ENCODE data around the gene ANGEL2.
"Not testable (repeated sequence)": the region's sequence is repeated elsewhere in the genome, so short reads cannot be mapped to it uniquely, and the experiment has no call there.

The ANGEL2 gene

DNA sequence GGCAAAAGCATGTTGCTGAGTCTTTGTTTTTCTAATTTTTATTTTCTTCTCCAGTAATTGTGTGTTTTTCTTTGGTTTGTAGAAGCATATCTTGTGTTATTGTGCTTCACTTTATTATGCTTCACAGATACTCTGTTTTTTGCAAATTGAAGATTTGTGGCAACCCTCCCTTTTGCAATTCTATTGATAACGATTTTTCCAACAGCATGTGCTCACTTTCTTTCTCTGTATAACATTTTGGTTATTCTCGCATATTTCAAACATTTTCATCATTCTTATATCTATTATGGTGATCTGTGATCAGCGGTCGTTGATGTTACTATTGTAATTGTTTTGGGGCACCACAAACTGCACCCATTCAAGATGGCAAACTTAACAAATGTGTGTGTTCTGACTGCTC lies 3.8 kb upstream of the ANGEL2 start:
- no peak for DNase-seq (ENCODE audit: low read depth)

DNA sequence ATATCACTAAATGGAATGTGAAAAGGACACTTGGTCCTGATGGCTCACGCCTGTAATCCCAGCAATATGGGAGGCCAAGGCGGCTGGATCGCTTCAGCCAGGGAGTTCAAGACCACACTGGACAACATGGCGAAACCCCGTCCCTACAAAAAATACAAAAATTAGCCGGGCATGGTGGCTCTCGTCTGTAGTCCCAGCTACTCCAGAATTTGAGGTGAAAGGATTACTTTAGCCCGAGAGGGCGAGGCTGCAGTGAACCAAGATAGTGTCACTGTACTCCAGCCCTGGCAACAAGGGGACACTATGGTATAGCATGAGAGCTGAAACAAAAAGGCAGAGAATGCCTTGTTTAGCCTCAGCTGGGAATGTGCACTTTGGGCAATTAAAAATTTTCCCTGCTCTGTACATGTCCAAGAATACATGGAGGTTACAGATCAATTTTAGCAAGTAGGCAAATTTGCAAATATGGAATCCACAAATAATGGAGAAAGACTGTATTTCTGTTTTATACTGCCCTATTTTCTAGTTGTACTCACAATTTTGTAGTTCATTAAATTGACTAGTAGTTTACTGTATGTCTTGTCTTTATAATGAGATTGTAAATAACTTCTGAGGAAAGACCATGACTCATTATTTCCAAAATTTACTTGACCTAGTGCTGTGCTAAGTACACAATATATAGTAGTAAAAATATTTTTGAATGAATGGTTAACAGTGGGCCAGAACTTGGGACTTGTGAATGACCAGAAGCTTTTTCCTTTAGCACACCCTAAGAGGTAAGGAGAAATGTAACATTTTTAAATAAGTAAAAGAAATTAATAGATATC lies 2.0 kb upstream of the ANGEL2 start:
- peak; percentile 7 for DNase-seq (ENCODE audit: low read depth)

DNA sequence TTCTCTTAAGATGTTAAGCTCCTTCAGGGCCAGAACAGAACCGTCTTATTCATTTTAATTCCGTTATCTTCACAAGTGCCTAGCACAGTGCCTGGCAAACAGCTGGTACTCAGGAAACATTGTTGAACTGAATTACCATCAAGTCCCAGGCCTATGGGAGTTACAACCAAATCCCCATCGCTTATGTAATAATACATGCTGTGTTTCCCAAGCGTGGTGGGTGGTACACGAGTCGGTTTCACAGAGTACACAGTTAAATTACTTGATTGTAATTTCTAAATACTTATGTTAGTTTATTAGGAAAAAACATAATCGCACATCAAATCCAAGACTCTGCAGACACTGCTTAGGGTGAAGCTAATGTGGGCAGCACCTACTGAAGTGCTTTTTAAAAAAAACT lies 1.0 kb downstream of the ANGEL2 start:
- peak; percentile 47 for DNase-seq (ENCODE audit: low read depth)

DNA sequence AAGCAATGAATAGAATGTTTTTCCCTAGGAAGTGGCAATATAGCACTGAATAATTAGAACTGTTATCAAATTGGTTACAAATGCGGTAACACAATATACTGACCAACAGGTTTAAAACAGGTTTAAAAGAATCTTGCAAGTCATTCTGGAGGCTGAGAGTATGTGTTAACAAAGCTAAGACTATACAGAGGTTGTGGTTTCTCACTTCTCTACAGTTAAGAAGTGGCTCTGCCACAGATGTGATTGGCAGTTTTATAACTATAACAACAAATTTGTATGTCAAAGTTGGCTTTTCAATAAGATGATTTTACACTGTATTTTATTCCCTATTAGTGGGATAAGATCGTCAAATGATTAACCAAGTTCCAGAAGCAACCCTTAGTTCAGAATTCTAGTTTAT lies 7.1 kb downstream of the ANGEL2 start:
- DNase-seq (ENCODE audit: low read depth): no peak

DNA sequence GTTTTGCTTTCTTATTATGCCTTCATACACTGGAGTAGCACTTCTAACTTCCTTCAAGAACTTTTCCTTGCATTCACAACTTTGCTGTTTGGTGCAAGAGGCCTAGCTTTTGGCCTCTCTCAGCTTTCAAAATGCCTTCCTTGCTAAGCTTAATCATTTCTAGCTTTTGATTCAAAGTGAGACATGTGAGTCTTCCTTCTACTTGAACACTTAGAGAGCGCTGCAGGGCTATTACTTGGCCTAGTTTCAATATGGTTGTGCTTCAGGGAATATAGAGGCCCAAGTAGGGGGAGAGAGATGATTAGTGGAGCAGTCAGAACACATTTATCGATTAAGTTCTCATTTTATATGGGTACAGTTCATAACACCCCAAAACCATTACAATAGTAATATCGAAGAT lies 12.4 kb downstream of the ANGEL2 start:
- no peak for DNase-seq (ENCODE audit: low read depth)

DNA sequence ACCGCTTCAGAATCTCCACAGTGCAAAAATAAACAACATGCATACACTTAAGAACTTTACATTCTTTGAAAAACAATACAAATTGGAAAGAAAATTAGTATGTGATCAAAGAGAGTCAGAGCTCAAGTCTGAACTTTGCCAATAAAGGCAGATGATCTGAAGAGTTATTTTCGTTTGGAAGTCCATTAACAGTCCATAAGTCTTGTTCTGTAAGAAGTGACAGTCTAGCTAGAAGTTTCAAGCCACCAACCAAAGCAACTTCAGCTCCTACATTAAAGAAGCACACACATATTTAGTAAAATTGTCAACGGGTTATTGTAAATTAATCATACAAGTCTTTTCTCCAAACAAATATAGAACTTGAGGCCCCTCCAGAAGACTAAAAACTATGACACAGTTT lies 20.7 kb downstream of the ANGEL2 start:
- no peak for DNase-seq (ENCODE audit: low read depth)

DNA sequence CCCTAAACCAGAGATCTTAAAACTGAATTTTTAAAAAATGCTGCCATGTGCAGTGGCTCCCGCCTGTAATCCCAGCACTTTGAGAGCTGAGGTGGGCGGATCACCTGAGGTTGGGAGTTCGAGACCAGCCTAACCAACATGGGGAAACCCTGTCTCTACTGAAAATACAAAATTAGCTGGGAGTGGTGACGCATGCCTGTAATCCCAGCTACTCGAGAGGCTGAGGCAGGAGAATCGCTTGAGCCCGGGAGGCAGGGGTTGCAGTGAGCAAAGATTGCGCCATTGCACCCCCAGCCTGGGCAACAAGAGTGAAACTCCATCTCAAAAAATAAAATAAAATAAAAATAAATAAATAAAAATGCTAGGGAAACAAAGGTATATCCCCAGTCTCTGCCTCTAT lies 21.7 kb downstream of the ANGEL2 start:
- DNase-seq (ENCODE audit: low read depth): not testable (repeated sequence)

DNA sequence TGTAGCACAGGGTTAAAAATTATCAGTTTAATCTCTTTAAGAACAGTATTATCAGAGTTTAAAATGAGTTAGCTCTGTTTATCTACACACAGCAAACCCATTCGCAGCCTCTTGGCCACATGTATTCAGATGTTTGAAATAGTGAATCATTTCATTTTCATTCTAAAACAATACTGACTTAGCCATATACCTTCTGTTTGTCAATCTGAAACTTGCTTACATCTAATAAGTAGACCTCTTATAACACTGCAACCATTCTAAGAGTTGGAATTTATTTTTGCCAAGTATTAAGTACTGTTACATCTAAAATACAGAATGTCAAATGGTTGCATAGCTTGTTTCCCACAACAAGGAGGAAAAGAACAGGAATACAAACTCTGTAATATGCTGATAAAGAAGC lies 25.4 kb downstream of the ANGEL2 start:
- DNase-seq (ENCODE audit: low read depth): no peak

DNA sequence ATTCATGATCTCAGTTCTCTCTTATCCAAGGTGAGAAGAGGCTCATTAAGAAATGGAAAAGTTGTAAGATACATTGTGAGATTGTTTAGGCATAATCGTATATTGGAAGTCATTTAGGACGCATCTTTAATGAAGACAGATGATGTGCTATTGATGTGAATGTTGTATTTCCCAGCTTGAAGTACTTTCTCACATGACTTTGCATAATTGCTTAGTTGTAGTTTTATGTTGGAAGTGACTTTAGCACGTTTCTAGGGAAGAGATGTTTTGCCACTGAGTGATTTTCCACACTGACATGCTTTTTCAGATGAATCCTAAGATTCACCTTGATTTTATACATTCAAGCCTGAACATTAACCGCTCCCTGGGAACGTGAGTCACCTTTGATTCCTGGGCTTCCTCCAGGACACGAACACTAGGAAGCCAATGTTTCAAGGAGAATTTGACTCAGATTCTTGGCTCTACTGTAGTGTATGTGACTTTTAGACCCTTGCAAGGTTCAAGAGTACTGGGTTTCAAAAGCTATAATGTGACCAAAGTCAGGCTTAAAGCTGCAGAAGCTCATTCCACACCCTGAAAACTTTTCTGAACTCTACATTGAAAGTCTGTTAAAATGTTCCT lies 27.9 kb downstream of the ANGEL2 start:
- DNase-seq (ENCODE audit: low read depth): peak; percentile 62

DNA sequence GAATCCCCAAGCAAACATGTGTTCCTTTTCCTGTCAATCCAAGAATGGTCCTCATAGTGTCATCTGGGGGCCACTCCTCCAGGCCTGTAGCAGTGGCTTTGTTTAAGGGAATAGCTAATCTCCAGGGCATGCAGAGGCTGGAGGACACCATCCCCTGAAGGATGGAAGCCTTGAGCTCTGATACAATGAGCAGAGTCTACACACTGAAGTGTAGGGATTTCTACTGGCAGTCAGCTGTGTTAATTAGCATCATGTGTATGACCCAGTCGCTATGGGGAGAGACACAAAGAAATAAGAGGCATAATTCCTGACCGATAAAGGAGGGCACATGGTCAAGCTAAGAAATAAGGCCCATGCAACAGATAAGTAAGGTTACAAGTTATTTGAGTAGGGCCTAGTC lies 29.1 kb downstream of the ANGEL2 start:
- DNase-seq (ENCODE audit: low read depth): no peak

DNA sequence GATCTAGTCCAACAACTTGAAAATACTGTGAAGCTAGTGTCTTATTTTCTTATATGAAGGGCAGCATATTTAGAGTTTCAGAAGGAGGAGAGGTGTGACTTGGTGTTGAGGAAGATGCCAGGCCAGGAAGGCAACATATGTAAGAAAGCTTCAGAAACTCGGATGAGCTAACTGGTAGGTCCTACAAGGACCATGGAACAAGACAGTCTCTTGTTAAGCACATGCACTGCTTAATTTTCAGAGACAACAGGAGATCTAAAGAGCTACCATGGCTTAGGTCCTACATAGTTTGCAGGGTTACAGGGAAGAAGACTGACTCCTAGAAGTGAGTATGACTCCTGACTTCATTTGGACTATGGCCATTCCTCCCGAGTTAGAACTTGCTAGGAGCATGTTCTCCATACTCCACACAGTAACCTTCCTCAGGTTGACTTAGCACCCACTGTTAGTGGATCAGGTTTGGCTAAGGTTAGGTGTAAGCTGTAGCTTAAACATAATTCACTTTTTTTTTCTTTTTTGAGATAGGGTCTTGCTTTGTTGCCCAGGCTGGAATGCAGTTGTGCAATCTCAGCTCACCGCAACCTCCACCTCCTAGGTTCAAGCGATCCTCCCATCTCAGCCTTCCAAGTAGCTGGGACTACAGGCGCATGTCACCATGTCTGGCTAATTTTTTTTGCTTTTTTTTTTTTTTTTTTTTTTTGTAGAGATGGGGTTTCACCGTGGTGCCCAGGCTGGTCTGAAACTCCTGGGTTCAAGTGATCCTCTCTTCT lies 31.0 kb downstream of the ANGEL2 start:
- no peak for DNase-seq (ENCODE audit: low read depth)

DNA sequence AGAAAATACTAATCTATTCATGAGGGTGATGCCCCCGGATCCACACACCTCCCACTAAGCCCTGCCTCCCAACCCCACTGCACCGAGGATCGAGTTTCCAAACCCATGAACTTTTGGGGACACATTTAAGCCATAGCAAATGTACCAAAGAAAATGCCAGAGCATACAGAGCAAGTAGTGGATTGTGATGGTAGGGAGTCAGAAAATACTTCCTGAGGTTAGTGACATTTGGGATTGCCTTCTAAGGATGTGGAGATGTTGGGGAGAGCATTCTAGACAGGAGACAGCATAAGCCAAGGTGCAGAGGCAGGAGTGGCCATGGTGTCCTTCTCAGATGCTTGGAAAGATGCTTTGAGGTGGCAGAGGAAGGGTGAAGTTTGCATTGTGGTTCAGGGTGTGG lies 32.2 kb downstream of the ANGEL2 start:
- no peak for DNase-seq (ENCODE audit: low read depth)

DNA sequence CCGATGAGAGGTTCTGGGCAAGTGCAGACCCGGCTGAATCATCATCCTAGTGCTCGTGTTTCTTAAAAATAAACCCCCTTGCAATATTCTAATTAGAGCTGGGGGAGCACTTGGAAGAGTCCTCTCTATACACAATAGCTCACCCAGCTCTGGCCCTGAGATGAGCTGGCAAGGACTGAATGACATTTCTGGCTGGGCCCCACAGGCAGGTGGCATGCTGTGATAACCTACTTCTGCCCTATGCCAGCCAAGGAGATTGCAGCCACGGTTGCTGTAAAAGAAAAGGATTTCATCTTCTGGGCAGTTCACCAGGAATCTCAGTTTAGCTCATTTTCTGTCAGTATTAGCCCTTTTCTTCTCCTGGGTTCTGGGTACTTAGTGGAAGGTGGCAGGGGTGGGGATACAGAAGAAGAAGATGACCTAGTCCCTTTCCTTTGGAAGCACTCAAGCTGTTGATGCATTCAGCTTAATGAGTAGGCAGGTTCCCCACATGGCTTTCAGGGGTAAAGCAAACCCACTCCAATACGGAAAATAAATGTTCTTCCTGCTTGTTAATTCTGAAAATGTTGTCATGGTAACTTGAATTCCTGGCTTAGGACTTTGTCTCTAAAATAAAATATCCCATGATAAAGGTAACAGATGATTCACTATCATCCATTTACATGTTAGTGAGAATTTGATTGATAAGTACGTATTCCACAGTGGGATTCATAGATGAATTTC lies 33.1 kb downstream of the ANGEL2 start:
- no peak for DNase-seq (ENCODE audit: low read depth)

DNA sequence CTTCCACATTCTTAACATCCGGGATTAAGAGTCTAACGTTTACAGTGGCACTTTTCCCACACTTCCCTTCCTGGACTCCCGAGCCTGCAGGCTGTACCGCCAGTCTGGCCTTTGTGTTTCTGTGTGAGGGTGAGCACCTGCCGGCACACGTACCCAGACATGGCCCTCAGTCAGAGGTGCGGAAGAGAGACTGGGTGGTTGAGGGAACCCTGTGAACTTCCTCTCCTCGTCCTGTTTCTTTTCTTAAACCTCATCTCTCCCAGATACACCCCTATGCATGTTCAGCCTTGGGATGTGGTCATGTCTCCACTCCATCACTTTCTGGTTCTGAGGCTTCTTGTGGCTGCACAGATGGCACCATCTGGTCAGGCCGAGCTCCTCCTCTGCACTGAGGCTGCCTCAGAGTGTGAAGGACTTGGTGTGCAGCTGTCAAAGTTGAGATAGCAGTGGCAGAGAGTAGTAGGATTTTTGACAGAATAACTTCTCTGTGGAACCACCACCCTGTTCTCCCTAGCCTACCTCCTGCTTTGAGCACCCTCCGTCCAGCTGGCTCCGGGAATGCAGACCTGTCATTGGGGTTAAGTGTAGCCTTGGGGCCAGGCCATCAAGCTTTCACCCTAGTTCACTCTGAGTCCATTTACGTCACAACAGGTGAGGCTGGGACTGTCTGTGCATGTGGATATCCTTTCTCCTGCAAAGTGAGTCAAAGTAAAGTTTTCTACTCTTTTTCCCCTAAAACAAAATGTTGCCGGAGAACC lies 33.9 kb downstream of the ANGEL2 start:
- no peak for DNase-seq (ENCODE audit: low read depth)

DNA sequence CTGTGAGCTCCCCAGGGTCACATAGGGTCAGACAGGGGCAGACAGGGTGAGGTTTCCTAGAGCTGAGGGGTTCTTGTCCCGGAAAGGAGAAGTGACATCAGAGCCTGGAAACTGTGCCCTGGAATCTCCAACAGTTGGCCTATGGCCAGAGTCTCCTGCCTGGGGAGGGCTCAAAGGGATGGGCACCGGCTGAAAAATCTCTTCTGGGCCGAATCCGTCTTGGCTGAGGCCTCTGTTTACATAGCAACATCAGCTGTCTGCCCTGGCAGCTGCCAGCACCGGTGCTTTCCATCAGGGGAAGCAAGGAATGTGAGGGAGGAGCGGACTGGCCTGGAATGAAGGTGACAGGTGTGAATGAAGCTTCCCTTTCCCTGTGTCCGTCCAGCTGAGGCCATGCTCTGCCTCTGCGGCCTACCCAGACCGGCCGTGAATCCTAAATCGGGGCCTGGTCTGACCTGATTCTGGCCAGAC lies 34.6 kb downstream of the ANGEL2 start:
- no peak for DNase-seq (ENCODE audit: low read depth)

DNA sequence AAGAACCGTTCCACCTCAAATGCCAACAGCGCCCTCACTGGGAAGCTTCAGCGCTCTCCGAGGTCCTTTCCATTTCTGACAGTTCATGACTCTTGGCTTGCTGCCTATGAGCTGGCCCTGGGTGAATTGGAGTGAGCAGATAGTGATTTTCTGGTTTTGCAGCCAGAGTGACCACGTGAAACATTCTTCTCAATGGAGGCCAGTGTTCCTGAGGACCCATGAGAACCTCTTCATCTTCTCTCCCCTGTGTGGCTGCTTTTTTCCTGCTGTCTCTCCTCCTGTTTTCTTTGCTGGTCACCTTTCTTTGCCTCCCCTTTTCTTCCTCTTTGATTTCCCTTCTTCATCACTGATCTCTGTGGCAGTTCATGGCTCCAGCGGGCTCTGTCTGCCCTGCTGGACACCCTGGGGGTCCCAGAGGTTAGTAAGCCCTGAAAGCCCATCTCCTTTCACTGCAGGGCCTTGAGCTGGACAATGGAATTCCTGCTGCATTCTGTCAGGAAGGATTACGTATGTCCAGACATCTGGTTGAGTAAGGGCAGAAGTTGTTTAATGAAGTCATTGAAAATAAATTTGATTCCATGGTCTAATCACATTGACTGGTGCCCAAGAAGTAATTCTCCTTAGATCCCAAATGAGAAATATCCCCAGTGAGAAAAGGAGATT lies 35.4 kb downstream of the ANGEL2 start:
- DNase-seq (ENCODE audit: low read depth): peak; percentile 78

DNA sequence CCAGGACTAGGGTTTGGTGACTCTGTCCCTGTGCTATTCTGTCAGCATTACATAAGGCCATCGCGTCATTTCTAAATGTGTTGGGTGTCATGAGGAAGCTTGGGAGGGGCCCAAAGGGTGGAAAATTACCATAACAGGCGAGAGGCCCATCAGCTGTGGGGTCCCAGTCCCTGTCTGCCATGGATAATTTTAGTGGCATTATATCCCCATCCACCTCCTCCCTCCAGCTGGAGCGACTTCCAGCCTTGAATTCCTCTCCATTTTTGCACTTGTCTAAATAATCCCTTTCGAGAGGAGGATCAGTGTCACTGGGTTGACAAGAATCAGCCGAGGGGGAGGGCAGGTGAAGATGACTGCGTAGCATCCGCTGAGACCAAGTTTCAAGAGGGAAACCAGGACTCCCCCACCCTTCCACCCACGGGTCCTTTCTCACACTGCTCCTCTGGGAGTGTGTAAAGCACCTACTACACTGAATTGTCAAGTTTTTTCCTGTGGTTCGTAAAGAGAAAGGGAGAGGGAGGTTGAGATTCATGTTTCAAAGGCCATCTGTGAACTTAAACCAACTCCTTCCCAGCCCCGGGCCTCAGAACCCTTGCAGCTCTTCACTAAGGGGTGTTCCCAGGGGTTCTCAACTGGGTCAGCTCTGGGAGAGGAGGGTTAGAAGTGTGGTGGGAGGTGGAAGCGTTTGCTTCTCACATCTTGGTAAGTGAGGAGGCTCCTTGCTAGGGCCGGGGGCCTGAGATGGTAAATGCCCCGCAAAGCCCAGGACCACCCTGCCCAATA lies 36.1 kb downstream of the ANGEL2 start:
- DNase-seq (ENCODE audit: low read depth): no peak

DNA sequence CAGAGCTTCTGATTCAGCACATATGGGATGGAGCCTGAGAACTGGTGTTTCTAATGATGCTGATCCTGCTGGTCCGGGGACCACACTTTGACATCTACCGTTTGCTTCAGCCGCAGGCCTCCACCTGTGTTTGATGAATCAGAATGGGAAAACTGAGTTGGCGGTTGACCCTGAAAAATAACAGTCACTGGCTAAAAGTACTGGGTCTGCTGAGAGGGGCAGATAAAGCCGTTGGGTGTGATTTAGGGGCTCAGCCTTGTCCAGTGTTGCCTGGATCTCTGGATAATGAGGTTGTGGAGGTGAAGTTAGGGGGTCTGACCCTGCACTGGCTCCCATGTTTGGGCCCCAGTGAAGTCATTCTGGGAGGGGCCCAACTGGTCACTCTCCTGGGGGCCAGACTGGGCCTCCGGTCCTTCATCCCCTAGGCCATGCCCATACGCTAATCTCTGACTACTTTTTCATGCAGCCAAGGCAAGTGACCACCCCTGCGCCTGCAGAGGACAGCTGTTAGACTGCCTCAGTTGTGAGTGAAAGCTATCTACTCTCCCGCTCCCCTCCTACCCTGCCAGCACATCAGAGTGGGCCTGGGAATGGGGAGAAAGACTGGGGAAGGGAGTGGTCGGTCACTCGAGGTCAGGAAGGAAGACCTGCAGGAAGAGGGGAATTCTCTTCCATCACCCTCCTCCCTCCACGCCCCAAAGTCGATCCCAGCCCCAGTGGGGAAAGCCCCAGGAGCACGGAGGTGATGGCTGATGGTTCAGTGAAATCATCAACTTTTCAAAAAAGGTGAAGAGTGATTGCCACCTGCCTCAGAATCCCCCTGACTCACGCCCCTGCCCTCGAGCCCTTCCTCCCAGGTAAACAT lies 37.7 kb downstream of the ANGEL2 start:
- no peak for DNase-seq (ENCODE audit: low read depth)

DNA sequence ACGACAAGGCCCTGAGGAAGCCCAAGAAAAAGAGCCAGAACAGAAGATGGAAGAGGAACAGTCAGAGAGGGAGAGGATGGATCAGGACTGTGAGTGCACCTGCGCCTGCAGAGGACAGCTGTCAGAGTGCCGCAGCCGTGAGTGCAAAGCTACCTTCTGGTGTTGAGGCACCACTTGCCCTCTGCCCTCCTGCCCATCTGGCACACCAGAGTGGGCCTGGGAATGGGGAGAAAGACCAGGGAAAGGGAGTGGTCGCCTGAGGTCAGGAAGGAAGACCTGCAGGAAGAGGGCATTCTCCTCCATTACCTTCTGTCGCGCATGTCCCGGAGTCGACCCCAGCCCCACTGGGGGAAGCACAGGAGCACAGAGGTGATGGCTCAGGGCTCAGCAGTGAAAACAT lies 39.1 kb downstream of the ANGEL2 start:
- no peak for DNase-seq (ENCODE audit: low read depth)
